ENCODE data around the gene ZNF512. TPM values are rescaled to one million over a fixed set of nuclear protein-coding genes. Genes with fewer than 3 reads are reported as not detected.

ZNF512 gene
- total RNA-seq, 1 donor from 2014 or later = 64.7 TPM

- H3K4me1 Mint-ChIP-seq (ENCODE audit: unreplicated experiment) = no peaks in the 10 kb centered on the region
- DNase-seq (ENCODE audit: extremely low spot score, unreplicated experiment) = no peak
- H3K9me3 Mint-ChIP-seq = no peaks in the 10 kb centered on the region
- H3K4me3 Mint-ChIP-seq = no peak overlapping the region
- no peaks in the 10 kb centered on the region for H3K27me3 Mint-ChIP-seq
- peaks cover 34% of the 10 kb centered on the region for H3K36me3 Mint-ChIP-seq
- no peak overlapping the region for H3K27ac Mint-ChIP-seq
- TF ChIP-seq, protein P1, sequence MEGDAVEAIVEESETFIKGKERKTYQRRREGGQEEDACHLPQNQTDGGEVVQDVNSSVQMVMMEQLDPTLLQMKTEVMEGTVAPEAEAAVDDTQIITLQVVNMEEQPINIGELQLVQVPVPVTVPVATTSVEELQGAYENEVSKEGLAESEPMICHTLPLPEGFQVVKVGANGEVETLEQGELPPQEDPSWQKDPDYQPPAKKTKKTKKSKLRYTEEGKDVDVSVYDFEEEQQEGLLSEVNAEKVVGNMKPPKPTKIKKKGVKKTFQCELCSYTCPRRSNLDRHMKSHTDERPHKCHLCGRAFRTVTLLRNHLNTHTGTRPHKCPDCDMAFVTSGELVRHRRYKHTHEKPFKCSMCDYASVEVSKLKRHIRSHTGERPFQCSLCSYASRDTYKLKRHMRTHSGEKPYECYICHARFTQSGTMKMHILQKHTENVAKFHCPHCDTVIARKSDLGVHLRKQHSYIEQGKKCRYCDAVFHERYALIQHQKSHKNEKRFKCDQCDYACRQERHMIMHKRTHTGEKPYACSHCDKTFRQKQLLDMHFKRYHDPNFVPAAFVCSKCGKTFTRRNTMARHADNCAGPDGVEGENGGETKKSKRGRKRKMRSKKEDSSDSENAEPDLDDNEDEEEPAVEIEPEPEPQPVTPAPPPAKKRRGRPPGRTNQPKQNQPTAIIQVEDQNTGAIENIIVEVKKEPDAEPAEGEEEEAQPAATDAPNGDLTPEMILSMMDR (conservative IDR thresholded peaks at IDR 0.05) = no peak
Observed at GRCh38 chr2:27634291-27634690, 51.4 kb downstream of the ZNF512 start.

DNA sequence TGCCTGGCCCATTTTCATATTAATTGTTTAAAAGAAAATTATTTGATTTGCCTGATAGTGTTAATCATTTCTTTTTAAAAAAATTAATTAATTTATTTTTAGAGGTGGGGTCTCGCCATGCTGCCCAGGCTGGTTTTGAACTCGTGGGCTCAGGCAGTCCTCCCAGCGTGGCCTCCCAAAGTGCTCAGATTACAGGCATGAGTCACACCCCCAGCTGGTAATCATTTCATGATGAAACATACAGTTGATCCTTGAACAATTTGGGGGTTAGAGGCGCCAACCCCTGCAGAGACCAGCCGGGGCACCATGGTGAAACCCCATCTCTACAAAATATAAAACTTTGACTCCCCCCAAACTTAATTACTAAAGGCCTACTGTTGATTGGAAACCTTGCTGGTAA is 53.9 kb downstream of the ZNF512 start:
- Mint-ChIP-seq H3K36me3 (peaks cover 30% of the 10 kb centered on the region), H3K9me3 (no peaks in the 10 kb centered on the region), H3K27ac (no peak overlapping the region), H3K27me3 (no peaks in the 10 kb centered on the region), H3K4me3 (no peak overlapping the region), H3K4me1 (ENCODE audit: unreplicated experiment) (no peaks in the 10 kb centered on the region)
- DNase-seq (ENCODE audit: extremely low spot score, unreplicated experiment) = no peak
- TF ChIP-seq, protein P1 (conservative IDR thresholded peaks at IDR 0.05) = no peak

DNA sequence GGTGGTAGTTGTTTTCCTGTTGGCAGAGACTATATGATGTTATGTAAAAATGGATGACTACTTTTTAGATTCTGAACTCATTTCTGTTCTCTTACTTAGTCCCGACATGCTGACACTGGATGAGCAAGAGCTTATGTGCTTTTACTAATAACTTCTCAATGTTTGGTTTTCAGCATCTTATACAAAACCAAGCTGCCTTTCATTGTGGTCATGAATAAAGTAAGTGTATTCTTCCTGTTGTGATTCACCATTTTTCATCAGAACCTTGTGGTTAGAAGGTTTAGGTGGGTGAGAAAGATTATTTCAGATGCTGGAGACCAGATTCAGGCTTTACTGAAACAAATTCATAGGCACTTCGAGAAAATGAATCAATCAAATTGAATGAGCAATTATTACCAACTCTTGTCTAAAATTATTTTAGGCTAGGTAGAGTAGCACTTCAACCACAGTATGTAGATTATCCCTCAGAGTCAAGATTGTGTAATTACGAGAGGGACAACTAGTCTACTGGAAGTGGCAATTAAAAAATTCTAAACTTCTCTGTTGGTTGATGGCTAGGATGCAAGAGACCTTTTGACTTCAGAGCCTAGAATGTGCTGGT is 55.3 kb downstream of the ZNF512 start:
- no peak for DNase-seq (ENCODE audit: extremely low spot score, unreplicated experiment)
- H3K27me3 Mint-ChIP-seq = no peaks in the 10 kb centered on the region
- H3K36me3 Mint-ChIP-seq = peaks cover 22% of the 10 kb centered on the region
- H3K4me1 Mint-ChIP-seq (ENCODE audit: unreplicated experiment) = no peaks in the 10 kb centered on the region
- H3K27ac Mint-ChIP-seq = no peak overlapping the region
- H3K4me3 Mint-ChIP-seq = no peak overlapping the region
- no peaks in the 10 kb centered on the region for H3K9me3 Mint-ChIP-seq
- TF ChIP-seq, protein P1 (conservative IDR thresholded peaks at IDR 0.05) = no peak

DNA sequence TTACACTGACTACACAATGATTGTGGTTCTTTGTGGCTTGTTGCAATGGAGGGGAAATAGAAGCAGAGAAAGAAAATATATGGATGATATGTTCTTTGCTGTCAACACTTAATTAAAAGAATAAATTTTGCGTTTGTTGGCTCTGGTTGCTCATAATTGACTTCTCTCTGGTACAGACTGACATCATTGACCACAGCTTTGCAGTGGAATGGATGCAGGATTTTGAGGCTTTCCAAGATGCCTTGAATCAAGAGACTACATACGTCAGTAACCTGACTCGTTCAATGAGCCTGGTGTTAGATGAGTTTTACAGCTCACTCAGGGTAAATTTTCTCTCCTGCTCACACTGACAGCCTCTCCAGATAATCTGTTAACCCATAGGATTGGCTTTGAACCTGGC is 55.9 kb downstream of the ZNF512 start:
- H3K27ac Mint-ChIP-seq = no peak overlapping the region
- no peak overlapping the region for H3K4me3 Mint-ChIP-seq
- H3K36me3 Mint-ChIP-seq = peaks cover 21% of the 10 kb centered on the region
- H3K4me1 Mint-ChIP-seq (ENCODE audit: unreplicated experiment) = no peaks in the 10 kb centered on the region
- no peaks in the 10 kb centered on the region for H3K9me3 Mint-ChIP-seq
- no peaks in the 10 kb centered on the region for H3K27me3 Mint-ChIP-seq
- TF ChIP-seq, protein P1 (conservative IDR thresholded peaks at IDR 0.05) = no peak
- DNase-seq (ENCODE audit: extremely low spot score, unreplicated experiment) = no peak

DNA sequence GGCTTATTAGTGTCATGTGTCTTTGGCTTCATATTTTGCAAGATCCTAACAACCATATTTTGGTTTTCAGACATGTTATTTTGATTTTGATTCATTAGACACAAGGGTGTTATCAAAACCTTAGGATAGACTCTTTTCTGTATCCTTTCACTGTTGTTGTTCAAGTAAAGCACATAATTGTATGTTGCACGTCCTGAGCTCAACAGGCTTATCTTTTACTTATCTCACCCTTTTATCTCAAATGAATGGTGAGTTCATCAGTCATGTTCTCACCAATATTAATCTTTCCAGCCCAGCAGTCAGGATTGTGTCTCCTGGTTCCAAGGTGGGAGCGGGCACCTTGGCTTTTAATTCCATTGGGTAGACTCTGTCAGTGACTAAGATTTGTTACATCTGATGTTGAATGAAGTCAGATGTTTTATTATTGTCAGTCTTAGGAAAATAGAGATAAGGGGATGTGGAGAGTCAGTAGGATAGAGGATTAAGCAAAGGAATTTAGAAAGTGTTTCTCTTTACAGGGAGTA is 57.9 kb downstream of the ZNF512 start:
- no peak overlapping the region for H3K4me3 Mint-ChIP-seq
- TF ChIP-seq, protein P1 (conservative IDR thresholded peaks at IDR 0.05) = no peak
- H3K27me3 Mint-ChIP-seq = no peaks in the 10 kb centered on the region
- H3K36me3 Mint-ChIP-seq = peaks cover 5% of the 10 kb centered on the region
- DNase-seq (ENCODE audit: extremely low spot score, unreplicated experiment) = no peak
- H3K9me3 Mint-ChIP-seq = no peaks in the 10 kb centered on the region
- H3K27ac Mint-ChIP-seq = no peak overlapping the region
- H3K4me1 Mint-ChIP-seq (ENCODE audit: unreplicated experiment) = no peaks in the 10 kb centered on the region

Measured in type B pancreatic cell (in vitro differentiated cells).